Fibroblast of lung (primary cell): Measurements from ENCODE around the gene UCKL1. TPM values are rescaled to one million over a fixed set of nuclear protein-coding genes. Genes with fewer than 3 reads are reported as not detected.
A peak's percentile ranks its signal among the peaks of the same experiment; 100 is the strongest.

Experiments
- DNase-seq, 2 donors: peaks; one replicate each; pipeline versions ENCODE4 v3.0.0 to v3.0.0-alpha.2; 2010; ENCODE audit warnings: low read depth in 2 of 2
- H2AFZ ChIP-seq: 2 replicates; pipeline ENCODE4 v1.5.1; 2012; ENCODE audit warnings: low read length, control low read depth, inconsistent platforms
- H3K27ac ChIP-seq: 2 replicates; pipeline ENCODE4 v1.5.1; 2011; ENCODE audit warnings: low read length, control low read depth; ENCODE audit not compliant: insufficient read depth
- H3K27me3 ChIP-seq: 2 replicates; pipeline ENCODE4 v1.5.1; 2011; ENCODE audit warnings: mild to moderate bottlenecking, low read length; ENCODE audit not compliant: control insufficient read depth, insufficient read depth
- H3K36me3 ChIP-seq: 2 replicates; pipeline ENCODE4 v1.5.1; 2011; ENCODE audit warnings: low read length; ENCODE audit not compliant: control insufficient read depth, insufficient read depth
- H3K4me1 ChIP-seq: 2 replicates; pipeline ENCODE4 v1.5.1; 2011; ENCODE audit warnings: low read length; ENCODE audit not compliant: control insufficient read depth, insufficient read depth; ENCODE audit errors: extremely low read depth
- H3K4me2 ChIP-seq: 2 replicates; pipeline ENCODE4 v1.5.1; 2011; ENCODE audit warnings: low read length, control low read depth; ENCODE audit not compliant: insufficient read depth; ENCODE audit errors: extremely low read depth
- H3K4me3 ChIP-seq, 4 experiments: fragments of 200-600 bp in 1 of 4; sonication (generic) in 1 of 4; replicated peaks in 1 of 4; 2 replicates each; pipeline ENCODE4 v1.5.1; 2011 to 2016; ENCODE audit warnings: low read length in 4 of 4, low read depth in 3 of 4, mild to moderate bottlenecking in 3 of 4, control low read depth in 2 of 4, inconsistent platforms in 1 of 4, mixed read lengths in 1 of 4; ENCODE audit not compliant: insufficient read depth in 1 of 4; ENCODE audit errors: control extremely low read depth in 1 of 4
- H3K79me2 ChIP-seq: 2 replicates; pipeline ENCODE4 v1.5.1; 2012; ENCODE audit warnings: mild to moderate bottlenecking, low read length, inconsistent platforms; ENCODE audit not compliant: control insufficient read depth, insufficient read depth
- H3K9ac ChIP-seq: 2 replicates; pipeline ENCODE4 v1.5.1; 2011; ENCODE audit warnings: mild to moderate bottlenecking, low read length, control low read depth; ENCODE audit not compliant: insufficient read depth
- H3K9me3 ChIP-seq: 2 replicates; pipeline ENCODE4 v1.5.1; 2012; ENCODE audit warnings: low read depth, low read length; ENCODE audit not compliant: control insufficient read depth, insufficient read depth
- H4K20me1 ChIP-seq: 2 replicates; pipeline ENCODE4 v1.5.1; 2011; ENCODE audit warnings: low read length; ENCODE audit not compliant: control insufficient read depth, insufficient read depth; ENCODE audit errors: extremely low read depth
- EZH2 ChIP-seq: IDR thresholded peaks from 2 replicates; pipeline ENCODE4 v1.5.1; 2012; ENCODE audit warnings: low read length, control low read depth, mild to moderate bottlenecking; ENCODE audit errors: missing control alignments
- polyA plus RNA-seq, 2 donors: library from polyadenylated mRNA; depleted of rRNA in 1 of 2; stranded (reverse) in 1 of 2; unstranded in 1 of 2; fragments of >200 nt; gene quantifications; 2 replicates each; pipeline ENCODE4 v1.2.1, GENCODE V29; 2011 to 2012; ENCODE audit warnings: missing spikeins in 1 of 2
- total RNA-seq: library from RNA; depleted of rRNA; stranded (reverse); fragments of >200 nt; gene quantifications from 2 replicates; pipeline ENCODE4 v1.2.1, GENCODE V29; 2014
- TF ChIP-seq, protein P1 (sequence below), 2 donors: IDR thresholded peaks in 1 of 2; conservative IDR thresholded peaks in 1 of 2; 1 replicate in 1 of 2; 2 replicates in 1 of 2; pipeline ENCODE4 v1.5.1; 2011 to 2012; ENCODE audit warnings: low read length in 2 of 2, control low read depth in 1 of 2, inconsistent platforms in 1 of 2, low read depth in 1 of 2, mild to moderate bottlenecking in 1 of 2

UCKL1 gene
- total and polyA plus RNA-seq, 2 donors (not counting 1 experiment from before 2014, with no cell fraction given): 16.4 to 27.9 TPM

- H3K4me3 ChIP-seq: peak overlapping the region; percentile 73 to 97 (median 90)
- H3K9ac ChIP-seq: peak overlapping the region; percentile 87
- H3K79me2 ChIP-seq: peaks cover 50% of the 10 kb centered on the region
- H2AFZ ChIP-seq: no peak overlapping the region
- no peak for TF ChIP-seq EZH2
- TF ChIP-seq, protein P1, sequence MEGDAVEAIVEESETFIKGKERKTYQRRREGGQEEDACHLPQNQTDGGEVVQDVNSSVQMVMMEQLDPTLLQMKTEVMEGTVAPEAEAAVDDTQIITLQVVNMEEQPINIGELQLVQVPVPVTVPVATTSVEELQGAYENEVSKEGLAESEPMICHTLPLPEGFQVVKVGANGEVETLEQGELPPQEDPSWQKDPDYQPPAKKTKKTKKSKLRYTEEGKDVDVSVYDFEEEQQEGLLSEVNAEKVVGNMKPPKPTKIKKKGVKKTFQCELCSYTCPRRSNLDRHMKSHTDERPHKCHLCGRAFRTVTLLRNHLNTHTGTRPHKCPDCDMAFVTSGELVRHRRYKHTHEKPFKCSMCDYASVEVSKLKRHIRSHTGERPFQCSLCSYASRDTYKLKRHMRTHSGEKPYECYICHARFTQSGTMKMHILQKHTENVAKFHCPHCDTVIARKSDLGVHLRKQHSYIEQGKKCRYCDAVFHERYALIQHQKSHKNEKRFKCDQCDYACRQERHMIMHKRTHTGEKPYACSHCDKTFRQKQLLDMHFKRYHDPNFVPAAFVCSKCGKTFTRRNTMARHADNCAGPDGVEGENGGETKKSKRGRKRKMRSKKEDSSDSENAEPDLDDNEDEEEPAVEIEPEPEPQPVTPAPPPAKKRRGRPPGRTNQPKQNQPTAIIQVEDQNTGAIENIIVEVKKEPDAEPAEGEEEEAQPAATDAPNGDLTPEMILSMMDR (conservative IDR thresholded peaks at IDR 0.05 in 1 of 2, IDR thresholded peaks at IDR 0.05 in 1 of 2; ENCODE audit: low read depth in 1 of 2, low read length in 2 of 2): peak in 1 of 2 donors; percentile 36
- DNase-seq: peak; percentile 28 to 33
- no peaks in the 10 kb centered on the region for H4K20me1 ChIP-seq
- peaks cover 12% of the 10 kb centered on the region for H3K36me3 ChIP-seq
- peak overlapping the region; percentile 95 for H3K4me2 ChIP-seq
- H3K27ac ChIP-seq: peak overlapping the region; percentile 77
- H3K4me1 ChIP-seq: peaks cover 28% of the 10 kb centered on the region
- H3K27me3 ChIP-seq: no peaks in the 10 kb centered on the region
- no peaks in the 10 kb centered on the region for H3K9me3 ChIP-seq
Observed at GRCh38 chr20:63955281-63955826, 862 bp downstream of the UCKL1 start.

GRCh38 chr20:63953764-63954429, 2.3 kb downstream of the UCKL1 start:
- H3K4me1 ChIP-seq: peaks cover 41% of the 10 kb centered on the region
- H3K27ac ChIP-seq: no peak overlapping the region
- H2AFZ ChIP-seq: no peak overlapping the region
- peaks cover 53% of the 10 kb centered on the region for H3K79me2 ChIP-seq
- H4K20me1 ChIP-seq: no peaks in the 10 kb centered on the region
- TF ChIP-seq, protein P1 (conservative IDR thresholded peaks at IDR 0.05 in 1 of 2, IDR thresholded peaks at IDR 0.05 in 1 of 2; ENCODE audit: low read depth in 1 of 2, low read length in 2 of 2): no peak
- no peaks in the 10 kb centered on the region for H3K27me3 ChIP-seq
- no peaks in the 10 kb centered on the region for H3K9me3 ChIP-seq
- H3K4me3 ChIP-seq: peak overlapping the region in 1 of 4 experiments; percentile 90
- H3K9ac ChIP-seq: no peak overlapping the region
- H3K36me3 ChIP-seq: peaks cover 8% of the 10 kb centered on the region
- H3K4me2 ChIP-seq: peak overlapping the region; percentile 78
- no peak for DNase-seq

DNA sequence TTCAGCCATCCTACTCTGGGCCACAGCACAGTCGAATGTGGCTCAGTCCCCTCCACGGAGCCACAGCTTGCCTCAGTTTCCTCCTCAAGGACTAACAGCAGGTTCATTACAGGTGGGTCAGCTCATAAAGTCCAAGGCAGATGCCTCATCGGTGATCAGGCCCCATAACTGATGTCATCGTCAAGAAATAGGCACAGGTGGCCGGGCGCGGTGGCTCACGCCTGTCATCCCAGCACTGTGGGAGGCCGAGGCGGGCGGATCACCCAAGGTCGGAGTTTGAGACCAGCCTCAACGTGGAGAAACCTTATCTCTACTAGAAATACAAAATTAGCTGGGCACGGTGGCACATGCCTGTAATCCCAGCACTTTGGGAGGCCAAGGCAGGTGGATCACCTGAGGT, 3.4 kb downstream of the UCKL1 start:
- no peak for DNase-seq
- H3K27me3 ChIP-seq: no peaks in the 10 kb centered on the region
- TF ChIP-seq, protein P1 (conservative IDR thresholded peaks at IDR 0.05 in 1 of 2, IDR thresholded peaks at IDR 0.05 in 1 of 2; ENCODE audit: low read depth in 1 of 2, low read length in 2 of 2): no peak
- TF ChIP-seq EZH2: no peak

More for the DNA sequence above, 3.4 kb downstream of the UCKL1 start:
- H3K9me3 ChIP-seq: no peaks in the 10 kb centered on the region
- no peak overlapping the region for H3K4me3 ChIP-seq
- peaks cover 7% of the 10 kb centered on the region for H3K36me3 ChIP-seq
- H3K79me2 ChIP-seq: peaks cover 62% of the 10 kb centered on the region
- no peaks in the 10 kb centered on the region for H4K20me1 ChIP-seq
- H2AFZ ChIP-seq: no peak overlapping the region
- H3K9ac ChIP-seq: no peak overlapping the region
- H3K4me1 ChIP-seq: peaks cover 45% of the 10 kb centered on the region
- no peak overlapping the region for H3K27ac ChIP-seq
- no peak overlapping the region for H3K4me2 ChIP-seq
